Lung (tissue), 12 donors: ENCODE results near the gene SNTB2. TPM values are rescaled to one million over a fixed set of nuclear protein-coding genes. Genes with fewer than 3 reads are reported as not detected.

Source experiments
- ATAC-seq: fragments of 200-7000 bp; cut with Tn5 transposase; one replicate; pipeline ENCODE4 v1.9.1; 2020; ENCODE audit warnings: moderate number of reproducible peaks; ENCODE audit not compliant: insufficient read depth, low FRiP score
- DNase-seq, 3 donors: peaks; one replicate each; pipeline ENCODE4 v3.0.0-alpha.2; 2013 to 2017
- H3K27ac ChIP-seq, 2 donors: one replicate each; pipeline ENCODE4 v1.5.1; 2013; ENCODE audit warnings: mild to moderate bottlenecking in 2 of 2, moderate library complexity in 2 of 2, control low read depth in 1 of 2, inconsistent platforms in 1 of 2, low read depth in 1 of 2, low read length in 1 of 2
- H3K27me3 ChIP-seq, 3 donors: one replicate each; pipeline ENCODE4 v1.5.1; 2013; ENCODE audit warnings: low read length in 2 of 3; ENCODE audit not compliant: control insufficient read depth in 3 of 3, insufficient read depth in 3 of 3
- H3K36me3 ChIP-seq, 4 donors: one replicate each; pipeline ENCODE4 v1.5.1; 2013; ENCODE audit warnings: low read length in 4 of 4, mild to moderate bottlenecking in 1 of 4, moderate library complexity in 1 of 4; ENCODE audit not compliant: control insufficient read depth in 4 of 4, insufficient read depth in 4 of 4
- H3K4me1 ChIP-seq, 5 donors: one replicate each; pipeline ENCODE4 v1.5.1; 2013; ENCODE audit warnings: low read length in 5 of 5, mild to moderate bottlenecking in 2 of 5, moderate library complexity in 1 of 5; ENCODE audit not compliant: control insufficient read depth in 5 of 5, insufficient read depth in 5 of 5
- H3K4me3 ChIP-seq: one replicate; pipeline ENCODE4 v1.5.1; 2013; ENCODE audit warnings: mild to moderate bottlenecking, control low read depth, moderate library complexity
- H3K9ac ChIP-seq, 2 donors: one replicate each; pipeline ENCODE4 v1.5.1; 2013; ENCODE audit warnings: low read length in 2 of 2, control low read depth in 1 of 2; ENCODE audit not compliant: insufficient read depth in 1 of 2
- H3K9me3 ChIP-seq, 4 donors: one replicate each; pipeline ENCODE4 v1.5.1; 2013; ENCODE audit warnings: low read length in 3 of 4, mild to moderate bottlenecking in 1 of 4, moderate library complexity in 1 of 4; ENCODE audit not compliant: control insufficient read depth in 4 of 4, insufficient read depth in 3 of 4
- CTCF ChIP-seq: IDR thresholded peaks from 2 replicates; pipeline ENCODE4 v1.5.1; 2012; ENCODE audit warnings: mild to moderate bottlenecking; ENCODE audit errors: control extremely low read depth, extremely low read depth
- WGBS, 2 donors: extraction: QIAGEN DNeasy Blood & Tissue Kit; methylation state at CpG; one replicate each; pipeline ENCODE4 v1.1.7; 2013; 5-methylcytosine and 5-hydroxymethylcytosine counted together
- polyA plus RNA-seq, 2 donors: library from polyadenylated mRNA; stranded (reverse); fragments of 200-250 nt; gene quantifications; one replicate each; pipeline ENCODE4 v1.2.1, GENCODE V29; 2013
- total RNA-seq, 2 donors: library from RNA; depleted of rRNA in 1 of 2; stranded (reverse); fragments of >200 nt in 1 of 2; gene quantifications; one replicate each; pipeline ENCODE4 v1.2.1, GENCODE V29; 2014 to 2021
- donor health status: control.
- donor health status: control.
- donor health status: Bipolar disorder and iron deficiency.
- donor health status: healthy.
- donor health status: DM: yes; HTN: yes; CAD: no.

Gene SNTB2
- total and polyA plus RNA-seq, 4 donors: 4.5 to 42.8 (median 19.1) TPM

DNA sequence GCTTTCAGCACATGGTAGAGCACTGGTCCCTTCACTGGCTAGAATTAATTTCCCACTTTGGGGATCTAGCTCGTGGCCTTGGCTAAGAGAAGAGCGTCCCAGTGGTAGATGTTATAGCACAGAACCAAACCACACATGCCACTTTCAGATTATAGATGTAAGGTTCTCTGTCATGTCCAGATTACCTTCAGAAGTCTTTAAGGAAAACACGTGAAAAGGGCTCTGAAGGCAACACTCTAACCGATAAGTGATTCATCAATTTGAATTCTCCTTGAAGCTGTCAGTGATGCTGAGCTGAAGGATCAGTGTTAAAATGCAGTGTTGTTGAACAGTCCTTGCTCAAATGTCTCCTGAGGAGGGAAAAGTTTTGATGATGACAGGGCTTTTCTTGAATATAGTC, 80.7 kb downstream of the SNTB2 start:
- Histone ChIP-seq H3K4me3 (no peak overlapping the region), H3K9ac (no peak overlapping the region), H3K27ac (no peak overlapping the region), H3K27me3 (no peaks in the 10 kb centered on the region), H3K4me1 (no peaks in the 10 kb centered on the region), H3K36me3 (peaks cover 0 to 5% (median 5%) of the 10 kb centered on the region in 4 donors), H3K9me3 (no peaks in the 10 kb centered on the region)
- 92 to 94% methylated on average over 4 of the region's 4 CpGs for WGBS, 2 donors
- ATAC-seq (no peak), DNase-seq (no peak)
- no peak for TF ChIP-seq CTCF

- WGBS, 2 donors: 47 to 69% methylated on average over 3 of the region's 3 CpGs
- no peak overlapping the region for H3K27ac ChIP-seq
- DNase-seq: no peak
Measured at GRCh38 chr16:69270395-69270794, 83.4 kb downstream of the SNTB2 start.

GRCh38 chr16:69270831-69271230, 83.9 kb downstream of the SNTB2 start:
- no peak overlapping the region for H3K4me3 ChIP-seq
- H3K9ac ChIP-seq: no peak overlapping the region
- DNase-seq (no peak), ATAC-seq (no peak)
- peaks cover 0 to 10% (median 4%) of the 10 kb centered on the region in 4 donors for H3K36me3 ChIP-seq
- no peak overlapping the region for H3K27ac ChIP-seq
- WGBS, 2 donors: 94 to 96% methylated on average over 2 of the region's 2 CpGs
- no peaks in the 10 kb centered on the region for H3K9me3 ChIP-seq
- no peaks in the 10 kb centered on the region for H3K27me3 ChIP-seq
- no peak for TF ChIP-seq CTCF
- peaks cover 0 to 12% (median 0%) of the 10 kb centered on the region in 5 donors for H3K4me1 ChIP-seq

More at GRCh38 chr16:69270395-69270794, 83.4 kb downstream of the SNTB2 start:
- Histone ChIP-seq H3K4me3 (no peak overlapping the region), H3K9ac (no peak overlapping the region), H3K27me3 (no peaks in the 10 kb centered on the region), H3K36me3 (peaks cover 0 to 10% (median 4%) of the 10 kb centered on the region in 4 donors), H3K4me1 (peaks cover 0 to 8% (median 0%) of the 10 kb centered on the region in 5 donors), H3K9me3 (no peaks in the 10 kb centered on the region)
- no peak for TF ChIP-seq CTCF
- ATAC-seq: no peak

DNA sequence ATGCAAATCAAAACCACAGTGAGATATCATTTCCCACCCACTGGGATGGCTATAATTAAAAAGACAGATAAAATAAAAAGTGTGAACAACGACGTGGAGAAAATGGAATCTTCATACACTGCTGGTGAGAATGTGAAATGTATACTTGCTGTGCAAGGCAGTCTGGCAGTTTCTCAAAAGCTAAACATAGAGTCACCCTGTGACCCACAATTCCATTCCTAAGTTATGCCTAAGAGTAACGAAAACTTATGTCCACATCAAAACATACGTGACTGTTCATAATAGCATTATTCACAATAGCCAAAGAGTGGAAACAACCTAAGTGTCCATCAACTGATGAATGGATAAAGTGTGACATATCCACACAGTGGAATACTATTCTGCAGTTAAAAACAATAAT, 86.0 kb downstream of the SNTB2 start:
- ATAC-seq (no peak), DNase-seq (peak in 1 of 3 donors; percentile 12)
- H3K27ac ChIP-seq: no peak overlapping the region
- no peak for TF ChIP-seq CTCF
- H3K4me3 ChIP-seq: no peak overlapping the region
- peaks cover 0 to 31% (median 2%) of the 10 kb centered on the region in 5 donors for H3K4me1 ChIP-seq
- peaks cover 0 to 7% (median 3%) of the 10 kb centered on the region in 4 donors for H3K36me3 ChIP-seq
- no peaks in the 10 kb centered on the region for H3K9me3 ChIP-seq
- no peaks in the 10 kb centered on the region for H3K27me3 ChIP-seq
- H3K9ac ChIP-seq: no peak overlapping the region
- WGBS, 2 donors: 88 to 92% methylated on average over 4 of the region's 4 CpGs
